Stimulated activated CD8-positive, alpha-beta memory T cell treated with anti-CD3 and anti-CD28 coated beads, Interleukin-15, amount 100 ng/mL, for 24 hours (primary cell): ENCODE results near the gene PBX1.

Experiments used
- DNase-seq: peaks from one replicate; pipeline ENCODE4 v3.0.0-alpha.2; 2020; ENCODE audit warnings: low read depth

The PBX1 gene

DNA sequence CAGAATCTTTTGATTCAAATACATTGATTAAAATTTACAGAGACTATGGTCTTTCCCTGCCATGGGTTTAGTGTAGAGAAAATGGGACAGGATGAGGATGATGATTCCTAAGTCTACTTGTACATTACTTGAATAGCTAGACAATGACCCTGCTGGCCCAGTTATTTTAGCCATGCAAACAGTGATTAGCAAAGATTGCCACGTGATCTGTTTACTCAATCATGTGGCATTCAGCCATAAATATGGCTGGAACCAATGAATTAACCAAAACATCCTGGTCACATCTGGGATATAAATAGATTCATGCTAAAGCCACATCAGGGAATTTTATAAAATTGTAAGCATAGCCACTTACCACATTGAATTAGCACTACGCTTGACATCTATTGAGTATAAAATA is 167.3 kb downstream of the PBX1 start:
- DNase-seq, result no peak

GRCh38 chr1:164728719-164729118 is 169.7 kb downstream of the PBX1 start:
- no peak for DNase-seq

DNA sequence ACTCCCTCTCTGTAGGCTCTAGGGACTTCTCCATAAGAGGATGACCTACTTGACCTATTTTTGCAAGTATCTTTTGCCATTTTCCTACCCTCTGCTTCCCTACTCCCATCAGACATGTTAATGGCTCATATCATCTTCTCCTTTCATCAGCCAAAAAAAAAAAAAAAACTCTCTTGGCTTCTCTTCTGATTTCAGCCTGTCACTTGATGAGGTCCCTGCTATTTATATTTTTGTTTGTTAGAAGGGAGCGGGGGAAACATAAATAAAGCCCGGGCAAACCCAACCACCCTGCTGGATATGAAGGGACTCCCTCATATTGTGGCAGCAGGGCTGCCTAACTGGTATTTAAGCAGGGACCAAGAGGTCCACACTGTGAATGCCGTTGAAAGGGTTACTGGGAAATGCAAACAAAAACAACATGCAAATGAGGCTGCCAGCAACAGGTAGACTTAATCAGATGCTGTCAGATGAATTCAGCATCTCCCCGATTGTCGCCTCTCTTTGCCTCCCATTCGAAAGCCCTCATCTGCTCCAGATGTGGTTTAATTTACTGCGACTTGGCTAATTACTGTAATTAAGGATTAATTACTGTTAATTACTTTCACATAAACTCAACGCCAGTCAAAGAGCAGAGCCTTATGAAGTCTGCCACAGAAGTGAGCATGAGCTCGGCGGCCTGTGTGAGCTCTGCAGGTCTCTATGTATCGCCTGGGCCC is 172.3 kb downstream of the PBX1 start:
- no peak for DNase-seq

- no peak for DNase-seq
These were observed 174.1 kb downstream of the PBX1 start for GRCh38 chr1:164733070-164733469.

GRCh38 chr1:164733734-164734133 is 174.8 kb downstream of the PBX1 start:
- no peak for DNase-seq

GRCh38 chr1:164735315-164736052 is 176.5 kb downstream of the PBX1 start:
- DNase-seq, result no peak

DNA sequence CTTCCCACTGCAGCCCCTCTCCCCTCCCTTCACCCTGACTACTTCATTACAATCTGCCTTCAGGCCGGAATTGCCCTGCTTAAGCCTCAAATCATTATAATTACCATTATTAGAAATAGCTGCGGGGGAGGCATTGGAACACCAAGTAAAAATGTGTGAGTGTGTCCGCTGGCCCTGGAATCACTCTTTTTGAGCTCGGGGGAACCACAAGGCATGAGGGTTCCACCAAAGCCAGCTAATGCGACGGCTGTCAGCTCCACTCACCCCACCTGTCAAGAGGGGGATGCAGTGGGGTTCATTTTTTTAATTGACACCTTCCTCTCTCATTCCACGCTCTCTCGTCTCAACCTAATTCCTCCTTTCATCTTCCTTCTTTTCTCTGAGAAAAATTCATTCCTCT is 177.2 kb downstream of the PBX1 start:
- DNase-seq, result no peak

- DNase-seq, result no peak
These were observed 180.2 kb downstream of the PBX1 start for GRCh38 chr1:164739189-164739588.

DNA sequence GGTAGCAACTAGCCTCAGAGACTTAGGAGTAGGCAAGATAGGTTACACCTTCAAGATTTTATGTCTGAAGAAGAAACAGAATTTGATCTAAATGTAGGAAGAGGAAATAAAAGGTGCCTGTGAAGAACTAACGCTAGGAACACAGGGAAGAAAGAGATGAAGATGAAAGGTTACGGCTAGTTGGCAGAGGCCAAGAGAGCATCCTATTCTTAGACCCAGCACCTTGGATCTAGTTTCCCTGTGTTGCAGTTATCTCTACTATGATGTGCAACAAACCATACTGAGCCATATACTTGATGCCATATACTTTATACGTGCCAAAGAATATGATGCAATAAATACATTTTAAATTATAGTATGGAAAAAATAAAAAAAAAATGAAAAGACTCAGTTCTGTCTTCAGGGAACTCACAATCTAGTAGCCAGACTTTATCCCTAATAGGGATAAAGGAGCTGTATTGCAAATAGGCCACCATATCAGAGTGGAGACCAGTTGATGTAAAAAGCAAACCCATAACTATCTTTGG is 181.1 kb downstream of the PBX1 start:
- DNase-seq, result no peak

- DNase-seq, result no peak
These were observed 183.8 kb downstream of the PBX1 start for GRCh38 chr1:164742745-164743144.

DNA sequence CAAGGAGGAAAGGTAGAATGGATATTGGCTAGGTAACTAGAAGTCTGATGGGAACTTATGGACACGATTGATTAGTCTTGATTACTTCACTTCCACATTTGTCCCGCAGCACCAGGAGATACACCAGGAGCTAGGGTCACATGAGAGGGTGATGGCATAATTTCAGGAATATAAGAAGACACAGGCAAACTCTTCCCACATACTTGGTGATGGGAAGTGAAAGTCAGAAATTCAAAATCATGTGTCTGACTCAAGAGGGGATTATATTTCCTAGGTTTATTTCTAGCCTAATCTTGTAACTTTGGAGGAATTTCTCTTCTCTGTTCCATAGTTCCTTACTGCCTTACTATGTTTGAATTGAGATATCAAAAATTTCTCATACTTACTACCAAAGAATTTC is 185.0 kb downstream of the PBX1 start:
- DNase-seq, result no peak

- no peak for DNase-seq
These were observed 186.8 kb downstream of the PBX1 start for GRCh38 chr1:164745736-164746135.

GRCh38 chr1:164746632-164747031 is 187.6 kb downstream of the PBX1 start:
- DNase-seq, result no peak

DNA sequence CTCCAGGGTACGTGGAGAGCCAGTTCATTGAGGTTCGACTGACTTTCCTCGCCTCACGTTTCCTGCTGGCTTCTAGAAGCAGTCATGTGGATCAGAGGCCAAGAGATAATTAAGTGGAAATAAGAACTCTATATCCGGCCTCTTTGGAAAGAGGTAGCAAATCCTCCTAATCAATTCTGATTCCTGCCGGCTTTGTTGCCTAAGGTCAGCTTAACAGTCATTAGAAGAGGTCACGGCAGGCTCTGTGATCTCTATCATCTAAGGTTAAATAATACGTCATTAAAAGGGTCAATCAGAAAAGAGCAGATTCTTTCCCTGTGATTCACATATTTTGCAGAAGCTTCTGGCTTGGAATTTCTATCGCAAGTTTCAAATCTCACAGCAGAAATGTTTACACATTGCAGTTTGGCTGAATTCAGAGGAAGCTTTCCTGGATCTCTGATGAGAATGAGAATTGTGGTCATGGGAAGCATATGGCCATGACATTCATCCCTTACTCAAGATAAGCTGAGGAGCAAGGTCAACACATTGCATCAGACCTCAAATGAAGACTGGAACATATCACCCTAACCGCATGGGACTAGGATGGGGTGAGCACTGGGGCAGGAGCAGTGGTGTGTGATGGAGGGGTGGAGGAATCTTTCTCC is 189.4 kb downstream of the PBX1 start:
- no peak for DNase-seq

GRCh38 chr1:164753521-164754077 is 194.6 kb downstream of the PBX1 start:
- no peak for DNase-seq

- no peak for DNase-seq
These were observed 195.2 kb downstream of the PBX1 start for GRCh38 chr1:164754088-164754600.

DNA sequence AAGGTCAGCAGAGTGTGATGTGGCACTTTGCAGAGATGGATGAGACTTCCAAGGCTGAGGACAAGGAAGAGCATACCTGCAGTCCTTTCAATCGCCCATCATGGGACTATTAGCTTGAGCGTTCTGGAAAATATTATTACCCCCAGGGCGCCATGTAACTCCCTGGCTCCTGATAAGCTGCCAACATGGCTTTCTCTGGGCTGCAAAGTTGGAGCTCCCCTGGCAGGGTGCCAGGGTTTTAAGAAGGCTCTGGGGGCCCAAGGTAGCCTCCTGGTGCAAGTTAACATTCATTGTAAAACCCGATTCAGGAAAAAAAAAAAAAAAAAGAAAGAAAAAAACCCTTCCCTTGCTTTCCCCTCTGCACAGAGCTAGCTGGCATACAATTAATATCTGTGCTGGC is 196.7 kb downstream of the PBX1 start:
- no peak for DNase-seq

GRCh38 chr1:164756741-164757140 is 197.8 kb downstream of the PBX1 start:
- no peak for DNase-seq

DNA sequence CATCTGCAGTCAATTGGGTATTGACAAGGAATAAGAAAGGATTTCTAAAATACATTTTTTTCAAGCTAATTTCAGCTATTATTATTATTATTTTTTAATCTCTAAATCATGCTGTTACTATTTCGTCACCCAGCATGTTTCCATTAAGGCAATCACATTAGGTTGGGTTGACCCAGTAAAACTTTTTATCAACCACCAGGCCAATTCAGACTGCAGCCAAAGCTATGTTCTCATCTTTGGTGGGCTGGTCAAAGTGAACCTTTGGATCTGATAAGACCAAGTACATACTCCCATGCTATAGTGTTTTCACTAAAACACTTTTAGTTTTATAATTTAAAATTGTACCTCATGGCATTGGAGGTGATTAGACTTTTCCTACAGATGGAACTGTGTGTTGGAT is 198.6 kb downstream of the PBX1 start:
- DNase-seq, result no peak

DNA sequence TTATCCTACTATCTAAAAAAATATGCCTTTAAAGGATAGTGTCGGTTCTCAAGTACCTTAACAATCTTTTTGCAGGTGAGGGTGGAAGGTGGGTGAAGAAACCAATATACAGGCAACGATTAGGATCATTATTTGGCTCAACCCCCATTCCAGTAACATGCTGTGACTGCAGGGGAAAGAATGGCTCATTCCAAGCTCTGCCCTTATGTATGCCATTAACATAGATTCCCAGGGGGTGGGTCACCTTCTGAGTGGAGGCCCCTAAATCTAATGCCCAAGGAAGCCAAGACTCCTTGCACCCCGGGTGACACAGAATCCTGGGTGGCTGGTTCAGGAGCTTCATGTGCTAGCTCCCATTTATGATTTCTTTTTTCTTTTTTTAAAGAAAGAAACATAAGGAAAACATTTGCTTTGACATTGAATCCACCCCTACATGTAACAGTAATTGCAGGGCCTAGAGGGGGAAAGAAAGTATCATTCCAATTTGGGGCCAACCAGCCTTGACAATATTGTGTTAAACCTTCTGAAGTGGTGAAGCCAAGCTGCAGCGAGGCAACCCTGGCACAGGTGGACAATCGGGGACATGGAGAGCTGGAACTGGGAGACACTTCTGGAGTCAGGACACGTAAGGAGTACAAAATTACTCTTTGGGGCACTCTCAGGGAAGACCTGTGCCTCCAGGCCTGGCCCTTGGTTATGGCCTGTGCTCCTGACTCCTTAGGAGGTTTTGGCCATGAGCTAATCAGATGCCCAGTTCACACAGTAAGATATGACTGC is 200.3 kb downstream of the PBX1 start:
- DNase-seq, result no peak

- DNase-seq, result no peak
These were observed 201.0 kb downstream of the PBX1 start for GRCh38 chr1:164759979-164760469.
